ENCODE data around the gene SLC4A3.

Gene SLC4A3, protein sequence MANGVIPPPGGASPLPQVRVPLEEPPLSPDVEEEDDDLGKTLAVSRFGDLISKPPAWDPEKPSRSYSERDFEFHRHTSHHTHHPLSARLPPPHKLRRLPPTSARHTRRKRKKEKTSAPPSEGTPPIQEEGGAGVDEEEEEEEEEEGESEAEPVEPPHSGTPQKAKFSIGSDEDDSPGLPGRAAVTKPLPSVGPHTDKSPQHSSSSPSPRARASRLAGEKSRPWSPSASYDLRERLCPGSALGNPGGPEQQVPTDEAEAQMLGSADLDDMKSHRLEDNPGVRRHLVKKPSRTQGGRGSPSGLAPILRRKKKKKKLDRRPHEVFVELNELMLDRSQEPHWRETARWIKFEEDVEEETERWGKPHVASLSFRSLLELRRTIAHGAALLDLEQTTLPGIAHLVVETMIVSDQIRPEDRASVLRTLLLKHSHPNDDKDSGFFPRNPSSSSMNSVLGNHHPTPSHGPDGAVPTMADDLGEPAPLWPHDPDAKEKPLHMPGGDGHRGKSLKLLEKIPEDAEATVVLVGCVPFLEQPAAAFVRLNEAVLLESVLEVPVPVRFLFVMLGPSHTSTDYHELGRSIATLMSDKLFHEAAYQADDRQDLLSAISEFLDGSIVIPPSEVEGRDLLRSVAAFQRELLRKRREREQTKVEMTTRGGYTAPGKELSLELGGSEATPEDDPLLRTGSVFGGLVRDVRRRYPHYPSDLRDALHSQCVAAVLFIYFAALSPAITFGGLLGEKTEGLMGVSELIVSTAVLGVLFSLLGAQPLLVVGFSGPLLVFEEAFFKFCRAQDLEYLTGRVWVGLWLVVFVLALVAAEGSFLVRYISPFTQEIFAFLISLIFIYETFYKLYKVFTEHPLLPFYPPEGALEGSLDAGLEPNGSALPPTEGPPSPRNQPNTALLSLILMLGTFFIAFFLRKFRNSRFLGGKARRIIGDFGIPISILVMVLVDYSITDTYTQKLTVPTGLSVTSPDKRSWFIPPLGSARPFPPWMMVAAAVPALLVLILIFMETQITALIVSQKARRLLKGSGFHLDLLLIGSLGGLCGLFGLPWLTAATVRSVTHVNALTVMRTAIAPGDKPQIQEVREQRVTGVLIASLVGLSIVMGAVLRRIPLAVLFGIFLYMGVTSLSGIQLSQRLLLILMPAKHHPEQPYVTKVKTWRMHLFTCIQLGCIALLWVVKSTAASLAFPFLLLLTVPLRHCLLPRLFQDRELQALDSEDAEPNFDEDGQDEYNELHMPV

GRCh38 chr2:219627103-219628100 lies at the start of gene SLC4A3:
Gene SLC4A3, plus strand, starts transcription at chr2:219627630. Its CDS starts 363 bp downstream, at chr2:219627993.
- DNase-seq (ENCODE audit: low read depth in 3 of 3): no peak

DNA sequence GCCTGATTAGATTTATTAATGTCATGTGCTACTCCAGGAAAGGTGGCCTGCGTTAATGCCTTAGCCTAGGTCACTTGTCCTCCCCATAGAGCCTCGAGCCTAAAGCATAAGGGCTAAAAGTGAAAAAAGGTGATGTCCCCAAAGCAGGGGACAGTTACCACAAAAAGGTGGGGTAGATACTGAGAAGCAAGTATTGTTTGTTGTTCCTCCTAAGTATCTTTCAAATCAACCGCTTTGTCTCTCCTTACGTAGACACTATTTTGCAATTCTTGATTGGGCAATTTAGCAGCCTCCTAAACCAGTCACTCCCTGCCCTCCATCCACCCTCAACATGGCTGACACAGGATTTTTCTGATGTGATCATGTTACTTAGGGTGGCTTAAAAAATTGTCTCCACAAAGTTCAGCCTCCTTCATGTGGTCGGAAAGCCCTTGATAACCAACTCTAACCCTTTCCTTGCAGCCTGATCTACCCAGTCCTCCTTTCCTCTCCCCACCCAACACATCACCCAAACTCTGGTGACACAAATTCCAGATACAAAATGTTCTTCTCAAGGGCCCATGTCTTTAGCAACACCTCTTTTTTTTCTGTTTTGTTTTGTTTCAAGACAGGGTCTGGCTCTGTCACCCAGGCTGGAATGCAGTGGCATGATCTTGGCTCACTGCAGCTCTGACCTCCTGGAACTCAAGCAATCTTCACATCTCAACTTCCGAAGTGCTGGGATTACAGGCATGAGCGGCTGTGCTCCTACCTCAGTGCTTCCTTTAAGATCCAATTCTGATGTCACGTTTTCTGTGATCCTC lies 48.4 kb upstream of the SLC4A3 start:
- DNase-seq (ENCODE audit: low read depth in 3 of 3): no peak

DNA sequence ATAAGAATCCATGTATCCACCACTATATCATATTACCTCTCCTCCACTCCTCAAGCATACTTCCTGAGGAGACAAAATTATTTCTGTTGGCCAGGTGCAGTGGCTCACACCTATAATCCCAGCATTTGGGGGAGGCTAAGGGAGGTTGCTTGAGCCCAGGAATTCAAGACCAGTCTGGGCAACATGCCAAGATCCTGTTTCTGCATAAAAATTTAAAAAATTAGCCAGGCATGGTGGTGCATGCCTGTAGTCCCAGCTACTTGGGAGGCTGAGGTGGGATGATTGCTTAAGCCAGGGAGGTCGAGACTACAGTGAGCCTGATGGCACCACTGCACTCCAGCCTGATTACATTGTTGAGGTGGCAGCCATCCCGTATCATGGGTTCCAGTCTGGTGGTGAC lies 46.1 kb upstream of the SLC4A3 start:
- DNase-seq (ENCODE audit: low read depth in 3 of 3): no peak

- no peak for DNase-seq (ENCODE audit: low read depth in 3 of 3)
Measured at GRCh38 chr2:219591091-219591490, 36.3 kb upstream of the SLC4A3 start.

DNA sequence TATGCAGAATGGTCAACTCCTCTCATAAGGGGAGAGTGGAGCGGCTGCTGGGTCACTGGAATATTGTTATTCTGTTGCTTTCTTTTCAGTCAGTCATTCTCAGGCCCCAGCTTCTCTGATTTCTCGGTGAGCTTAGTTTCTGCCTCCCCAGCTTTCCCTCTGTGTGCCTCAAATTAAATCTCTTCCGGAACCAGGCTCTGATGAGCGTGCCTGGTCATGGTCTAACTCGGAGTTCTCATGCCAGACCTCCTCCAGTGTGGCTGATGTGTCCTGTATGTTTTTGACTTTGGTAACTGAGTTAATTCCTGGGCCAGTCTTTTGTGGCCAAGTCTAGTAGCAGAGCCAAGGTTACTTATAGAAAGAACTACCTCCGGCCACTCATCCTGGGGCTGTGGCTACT lies 34.7 kb upstream of the SLC4A3 start:
- no peak for DNase-seq (ENCODE audit: low read depth in 3 of 3)

DNA sequence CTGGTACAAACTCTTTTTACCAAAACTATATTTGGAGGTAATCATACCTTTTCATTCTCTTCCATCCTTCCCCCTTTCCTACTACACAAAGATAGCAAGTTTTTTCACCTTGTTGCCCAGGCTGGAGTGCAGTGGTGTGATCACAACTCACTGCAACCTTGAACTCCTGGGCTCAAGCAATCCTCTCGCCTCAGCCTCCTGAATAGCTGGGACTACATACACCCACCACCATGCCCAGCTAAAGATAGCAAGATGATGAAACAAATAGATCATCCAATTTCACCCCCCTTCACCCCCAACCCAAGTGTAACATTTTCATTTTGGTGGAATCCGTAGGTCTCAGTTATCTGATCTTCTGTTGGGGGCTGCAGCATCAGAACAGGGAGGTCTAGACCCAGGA lies 34.3 kb upstream of the SLC4A3 start:
- no peak for DNase-seq (ENCODE audit: low read depth in 3 of 3)

- no peak for DNase-seq (ENCODE audit: low read depth in 3 of 3)
Measured at GRCh38 chr2:219595256-219595655, 32.2 kb upstream of the SLC4A3 start.

DNA sequence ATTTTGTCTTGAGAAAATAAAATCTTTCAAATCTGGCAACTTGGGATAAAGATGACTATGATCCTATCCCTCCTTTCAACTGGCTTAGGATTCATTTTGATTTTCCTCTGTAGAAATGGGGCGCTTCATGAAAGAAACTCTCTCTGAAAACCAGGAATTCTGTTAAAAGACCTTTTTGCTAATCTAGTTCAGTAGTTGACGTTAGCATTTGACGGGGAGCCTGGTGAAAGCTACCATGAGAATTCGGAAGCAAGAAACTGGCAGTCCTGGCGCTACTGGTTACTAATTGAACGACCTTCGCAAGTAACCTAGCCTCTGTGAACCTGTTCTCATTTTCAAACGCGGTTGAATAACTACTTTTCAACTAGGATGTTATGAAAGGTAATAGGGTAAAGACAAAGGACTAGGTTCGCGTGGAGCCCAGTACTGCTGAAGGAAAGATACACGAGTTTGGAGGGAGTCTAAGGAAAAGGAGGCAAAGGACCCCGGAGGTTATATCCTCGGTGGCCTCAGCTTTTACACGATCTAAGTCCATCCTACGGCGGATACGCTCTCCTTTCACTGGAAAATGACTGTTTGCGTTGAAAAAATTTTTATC lies 30.4 kb upstream of the SLC4A3 start:
- DNase-seq (ENCODE audit: low read depth in 3 of 3): no peak

GRCh38 chr2:219597552-219598307 lies 29.7 kb upstream of the SLC4A3 start, which contains the start of gene STK11IP:
Gene STK11IP, plus strand, starts transcription at chr2:219597857. Its CDS starts 263 bp downstream, at chr2:219598120.
- peak; percentile 82 to 90 (median 86) for DNase-seq (ENCODE audit: low read depth in 3 of 3)

- no peak for DNase-seq (ENCODE audit: low read depth in 3 of 3)
Measured at GRCh38 chr2:219598308-219599078, 28.9 kb upstream of the SLC4A3 start.

- no peak for DNase-seq (ENCODE audit: low read depth in 3 of 3)
Measured at GRCh38 chr2:219603771-219604170, 23.7 kb upstream of the SLC4A3 start.

DNA sequence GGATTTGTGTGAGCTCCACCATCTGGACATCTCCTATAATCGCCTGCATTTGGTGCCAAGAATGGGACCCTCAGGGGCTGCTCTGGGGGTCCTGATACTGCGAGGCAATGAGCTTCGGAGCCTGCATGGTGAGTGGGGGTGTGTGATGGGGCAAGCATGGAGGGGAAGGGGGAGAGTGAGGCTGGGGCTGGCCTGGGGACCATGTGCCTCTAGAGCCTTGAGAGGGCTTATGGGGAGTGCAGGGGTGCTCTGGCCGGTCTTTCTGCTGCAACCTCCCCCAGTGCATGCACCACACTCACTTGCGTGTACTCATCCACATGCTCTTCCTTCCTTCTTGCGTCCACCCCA lies 21.8 kb upstream of the SLC4A3 start:
- no peak for DNase-seq (ENCODE audit: low read depth in 3 of 3)

GRCh38 chr2:219607931-219608330 lies 19.5 kb upstream of the SLC4A3 start:
- DNase-seq (ENCODE audit: low read depth in 3 of 3): no peak

DNA sequence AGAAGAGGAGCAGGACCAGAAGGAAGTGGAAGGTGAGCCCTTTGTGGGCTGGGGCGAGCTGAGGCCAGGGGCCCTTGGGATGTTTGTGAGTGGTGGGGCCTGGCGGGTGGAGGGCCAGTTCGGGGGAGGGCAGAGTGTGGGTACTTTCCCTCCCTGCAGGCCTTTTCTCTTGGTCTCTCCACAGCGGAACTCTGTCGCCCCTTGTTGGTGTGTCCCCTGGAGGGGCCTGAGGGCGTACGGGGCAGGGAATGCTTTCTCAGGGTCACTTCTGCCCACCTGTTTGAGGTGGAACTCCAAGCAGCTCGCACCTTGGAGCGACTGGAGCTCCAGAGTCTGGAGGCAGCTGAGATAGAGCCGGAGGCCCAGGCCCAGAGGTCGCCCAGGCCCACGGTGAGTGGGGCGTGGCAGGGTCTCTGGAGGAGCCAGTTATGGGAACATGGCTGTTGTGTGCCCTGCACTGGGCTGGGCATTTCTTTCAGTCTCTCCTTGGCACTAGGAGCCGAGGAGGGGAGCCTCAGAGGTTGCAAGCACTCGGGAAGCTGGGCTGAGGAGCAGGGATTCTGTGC lies 18.9 kb upstream of the SLC4A3 start:
- no peak for DNase-seq (ENCODE audit: low read depth in 3 of 3)

- no peak for DNase-seq (ENCODE audit: low read depth in 3 of 3)
Measured at GRCh38 chr2:219609149-219609750, 18.2 kb upstream of the SLC4A3 start.

GRCh38 chr2:219611306-219611705 lies 16.1 kb upstream of the SLC4A3 start:
- no peak for DNase-seq (ENCODE audit: low read depth in 3 of 3)

GRCh38 chr2:219611866-219612576 lies 15.4 kb upstream of the SLC4A3 start:
- DNase-seq (ENCODE audit: low read depth in 3 of 3): no peak

Measured in stimulated activated CD4-positive, alpha-beta T cell treated with anti-CD3 and anti-CD28 coated beads, TNF-alpha, amount 100 ng/mL, for 48 hours (primary cell).